HepG2 (cell line): ENCODE results near the gene ANKRD42.

Experiments used
- BCLAF1 ChIP-seq: fragments of 450-650 bp; IDR thresholded peaks from 2 replicates; pipeline ENCODE4 v1.6.1; 2017; ENCODE audit warnings: mild to moderate bottlenecking
- MAFF ChIP-seq: IDR thresholded peaks from 2 replicates; pipeline ENCODE4 v1.6.1; 2011; ENCODE audit warnings: low read depth, low read length, improper control_type of control experiment
- NCOA2 ChIP-seq: sonication (generic); formaldehyde crosslinking; IDR thresholded peaks from 2 replicates; pipeline ENCODE4 v1.8.0; 2022; ENCODE audit warnings: inconsistent platforms
- NR2F1 ChIP-seq, 2 experiments: fragments of 450-650 bp in 1 of 2; formaldehyde crosslinking in 1 of 2; IDR thresholded peaks; 2 replicates each; pipeline versions ENCODE4 v1.5.0 to v1.6.1; 2016 to 2020; ENCODE audit warnings: mild to moderate bottlenecking in 1 of 2, missing compliant biosample characterization in 1 of 2, missing genetic modification reagents in 1 of 2, moderate library complexity in 1 of 2
- POLR2A ChIP-seq, 2 experiments: IDR thresholded peaks; 2 replicates each; pipeline ENCODE4 v1.6.1; 2011; ENCODE audit warnings: low read depth in 2 of 2, low read length in 2 of 2, mild to moderate bottlenecking in 1 of 2, moderate library complexity in 1 of 2; ENCODE audit not compliant: insufficient read depth in 1 of 2
- RBM22 ChIP-seq: fragments of 200-400 bp; formaldehyde crosslinking; optimal IDR thresholded peaks from 2 replicates; pipeline ENCODE3; 2017; ENCODE audit warnings: mild to moderate bottlenecking, low read length, moderate library complexity
- REST ChIP-seq, 2 experiments: IDR thresholded peaks; 2 replicates each; pipeline ENCODE4 v1.6.1; 2011 to 2012; ENCODE audit warnings: low read length in 2 of 2, borderline replicate concordance in 1 of 2, low read depth in 1 of 2, mild to moderate bottlenecking in 1 of 2, moderate library complexity in 1 of 2
- SMC3 ChIP-seq: IDR thresholded peaks from 2 replicates; pipeline ENCODE4 v1.6.1; 2011; ENCODE audit warnings: low read length, improper control_type of control experiment
- SYNCRIP ChIP-seq: fragments of 200-400 bp; formaldehyde crosslinking; IDR thresholded peaks from 2 replicates; pipeline ENCODE4 v1.6.1; 2018; ENCODE audit warnings: mild to moderate bottlenecking, low read depth, low read length; ENCODE audit not compliant: insufficient read depth
- USF2 ChIP-seq, 2 experiments: sonication (generic) in 1 of 2; formaldehyde crosslinking in 1 of 2; IDR thresholded peaks; 2 replicates each; pipeline versions ENCODE4 v1.5.1 to v1.6.1; 2011 to 2020; ENCODE audit warnings: borderline replicate concordance in 1 of 2, low read depth in 1 of 2, low read length in 1 of 2, mild to moderate bottlenecking in 1 of 2, missing genetic modification reagents in 1 of 2, moderate library complexity in 1 of 2
- ZNF18 ChIP-seq: sonication (generic); formaldehyde crosslinking; IDR thresholded peaks from 2 replicates; pipeline ENCODE4 v1.8.0; 2022; ENCODE audit warnings: mild to moderate bottlenecking, missing genetic modification reagents; ENCODE audit not compliant: insufficient replicate concordance
- ZNF614 ChIP-seq: IDR thresholded peaks from 2 replicates; pipeline ENCODE4 v1.6.1; 2018; ENCODE audit warnings: missing biosample characterization, missing genetic modification reagents, inconsistent platforms, borderline replicate concordance
- TF ChIP-seq, protein P1 (sequence below): sonication (generic); formaldehyde crosslinking; IDR thresholded peaks from 2 replicates; pipeline ENCODE4 v1.5.0; 2020; ENCODE audit warnings: mild to moderate bottlenecking, missing genetic modification reagents, moderate library complexity

DNA sequence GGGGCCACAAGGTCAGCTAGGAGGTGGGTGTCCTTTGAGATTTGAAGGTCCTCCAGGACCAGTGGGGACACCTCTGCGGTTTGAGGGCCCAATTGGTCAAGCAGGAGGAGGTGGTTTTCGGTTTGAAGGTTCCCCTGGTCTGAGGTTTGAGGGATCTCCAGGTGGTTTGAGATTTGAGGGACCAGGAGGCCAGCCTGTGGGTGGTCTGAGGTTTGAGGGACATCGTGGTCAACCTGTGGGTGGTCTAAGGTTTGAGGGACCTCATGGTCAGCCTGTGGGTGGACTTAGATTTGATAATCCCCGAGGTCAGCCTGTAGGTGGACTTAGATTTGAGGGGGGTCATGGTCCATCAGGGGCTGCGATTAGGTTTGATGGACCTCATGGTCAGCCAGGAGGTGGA is 24.8 kb upstream of the ANKRD42 start:
- TF ChIP-seq REST (IDR thresholded peaks at IDR 0.05; ENCODE audit: borderline replicate concordance in 1 of 2, low read depth in 1 of 2, low read length in 2 of 2), result no peak
- TF ChIP-seq, protein P1, sequence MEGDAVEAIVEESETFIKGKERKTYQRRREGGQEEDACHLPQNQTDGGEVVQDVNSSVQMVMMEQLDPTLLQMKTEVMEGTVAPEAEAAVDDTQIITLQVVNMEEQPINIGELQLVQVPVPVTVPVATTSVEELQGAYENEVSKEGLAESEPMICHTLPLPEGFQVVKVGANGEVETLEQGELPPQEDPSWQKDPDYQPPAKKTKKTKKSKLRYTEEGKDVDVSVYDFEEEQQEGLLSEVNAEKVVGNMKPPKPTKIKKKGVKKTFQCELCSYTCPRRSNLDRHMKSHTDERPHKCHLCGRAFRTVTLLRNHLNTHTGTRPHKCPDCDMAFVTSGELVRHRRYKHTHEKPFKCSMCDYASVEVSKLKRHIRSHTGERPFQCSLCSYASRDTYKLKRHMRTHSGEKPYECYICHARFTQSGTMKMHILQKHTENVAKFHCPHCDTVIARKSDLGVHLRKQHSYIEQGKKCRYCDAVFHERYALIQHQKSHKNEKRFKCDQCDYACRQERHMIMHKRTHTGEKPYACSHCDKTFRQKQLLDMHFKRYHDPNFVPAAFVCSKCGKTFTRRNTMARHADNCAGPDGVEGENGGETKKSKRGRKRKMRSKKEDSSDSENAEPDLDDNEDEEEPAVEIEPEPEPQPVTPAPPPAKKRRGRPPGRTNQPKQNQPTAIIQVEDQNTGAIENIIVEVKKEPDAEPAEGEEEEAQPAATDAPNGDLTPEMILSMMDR (CRISPR knock-in tag), result no peak
- no peak for TF ChIP-seq BCLAF1
- no peak for TF ChIP-seq POLR2A (IDR thresholded peaks at IDR 0.05; ENCODE audit: insufficient read depth in 1 of 2, low read depth in 2 of 2, low read length in 2 of 2)
- no peak for TF ChIP-seq RBM22
- TF ChIP-seq ZNF18, result no peak
- TF ChIP-seq ZNF614 (CRISPR knock-in tag), result no peak
- no peak for TF ChIP-seq USF2 (IDR thresholded peaks at IDR 0.05; ENCODE audit: low read depth, low read length)
- TF ChIP-seq USF2 (CRISPR knock-in tag; IDR thresholded peaks at IDR 0.05; ENCODE audit: borderline replicate concordance), result no peak
- TF ChIP-seq MAFF, result no peak
- no peak for TF ChIP-seq SYNCRIP
- no peak for TF ChIP-seq SMC3
- TF ChIP-seq NR2F1 (CRISPR knock-in tag; IDR thresholded peaks at IDR 0.05), result no peak
- no peak for TF ChIP-seq NCOA2
